GM18867 (cell line): ENCODE data around the gene GCM1.

Experiments used
- ATAC-seq: cut with Tn5 transposase; IDR thresholded peaks from one replicate; pipeline ENCODE4 v1.9.1; 2021; ENCODE audit warnings: mild to moderate bottlenecking, moderate library complexity; ENCODE audit not compliant: unreplicated experiment

GCM1 gene

GRCh38 chr6:53109612-53110011, 39.0 kb downstream of the GCM1 start:
- ATAC-seq: peak; percentile 88

GRCh38 chr6:53107091-53107490, 41.5 kb downstream of the GCM1 start:
- ATAC-seq: no peak

- no peak for ATAC-seq
These were observed 43.7 kb downstream of the GCM1 start for GRCh38 chr6:53104916-53105315.

GRCh38 chr6:53103993-53104675, 44.5 kb downstream of the GCM1 start:
- ATAC-seq: no peak

GRCh38 chr6:53101006-53101405, 47.6 kb downstream of the GCM1 start:
- ATAC-seq: no peak

- no peak for ATAC-seq
These were observed 48.1 kb downstream of the GCM1 start for GRCh38 chr6:53100561-53100960.

GRCh38 chr6:53095716-53096115, 52.9 kb downstream of the GCM1 start:
- no peak for ATAC-seq

- no peak for ATAC-seq
These were observed 53.4 kb downstream of the GCM1 start for GRCh38 chr6:53095270-53095669.

- no peak for ATAC-seq
These were observed 58.1 kb downstream of the GCM1 start for GRCh38 chr6:53090576-53090975.

GRCh38 chr6:53089948-53090347, 58.7 kb downstream of the GCM1 start:
- ATAC-seq: no peak

GRCh38 chr6:53086302-53086701, 62.3 kb downstream of the GCM1 start:
- no peak for ATAC-seq

- ATAC-seq: no peak
These were observed 67.8 kb downstream of the GCM1 start for GRCh38 chr6:53080813-53081212.
